Endothelial cell of umbilical vein (primary cell): Measurements from ENCODE around the gene FTSJ3. TPM values are rescaled to one million over a fixed set of nuclear protein-coding genes. Genes with fewer than 3 reads are reported as not detected.

ENCODE experiments used
- BruUV-seq: library from RNA; stranded (reverse); fragments of 400-500 nt; replicated peaks from 2 replicates; lab custom pipeline; 2021; lab: Mats Ljungman, UMichigan
- CTCF ChIA-PET: fragments of 300-600, 350-600 bp; sonication (Branson Sonifier 250); formaldehyde crosslinking; loops from one replicate; lab custom pipeline; 2021; ENCODE audit warnings: antibody characterized with exemption, inconsistent platforms; lab: Charles Lee
- POLR2A ChIA-PET: fragments of 300-600, 350-600 bp; sonication (Branson Sonifier 250); formaldehyde crosslinking; loops from one replicate; lab custom pipeline; 2021; ENCODE audit warnings: antibody characterized with exemption, inconsistent platforms; lab: Charles Lee
- DNase-seq: peaks from one replicate; pipeline ENCODE4 v3.0.0-alpha.2; 2011; ENCODE audit warnings: low read depth, low spot score
- FAIRE-seq: peaks from 2 replicates; lab custom pipeline; 2011; peaks lifted over from hg19 to GRCh38; lab: Jason Lieb, UNC
- H2AFZ ChIP-seq: 2 replicates; pipeline ENCODE4 v1.6.0; 2012; ENCODE audit warnings: low read depth, low read length, control low read depth, inconsistent platforms
- H3K27ac ChIP-seq: 2 replicates; pipeline ENCODE4 v1.5.1; 2011; ENCODE audit warnings: low read depth, mild to moderate bottlenecking, control low read depth, low read length, moderate library complexity; ENCODE audit not compliant: insufficient read depth
- H3K27me3 ChIP-seq, 2 experiments: 2 replicates each; pipeline versions ENCODE4 v1.6.0 to v1.6.1; 2011; ENCODE audit warnings: low read length in 2 of 2, mixed read lengths in 1 of 2; ENCODE audit not compliant: control insufficient read depth in 2 of 2, insufficient read depth in 2 of 2
- H3K36me3 ChIP-seq, 2 experiments: 2 replicates in 1 of 2; 3 replicates in 1 of 2; pipeline ENCODE4 v1.5.1; 2011; ENCODE audit warnings: low read length in 2 of 2, mild to moderate bottlenecking in 1 of 2, moderate library complexity in 1 of 2; ENCODE audit not compliant: control insufficient read depth in 2 of 2, insufficient read depth in 2 of 2; ENCODE audit errors: extremely low read depth in 1 of 2
- H3K4me1 ChIP-seq: 3 replicates; pipeline ENCODE4 v1.5.1; 2011; ENCODE audit warnings: mild to moderate bottlenecking, low read length; ENCODE audit not compliant: control insufficient read depth, insufficient read depth; ENCODE audit errors: extremely low read depth
- H3K4me2 ChIP-seq: 2 replicates; pipeline ENCODE4 v1.6.1; 2011; ENCODE audit warnings: low read length, control low read depth, mixed read lengths; ENCODE audit not compliant: insufficient read depth
- H3K4me3 ChIP-seq, 3 experiments: fragments of 200-600 bp in 1 of 3; sonication (generic), shearing (Covaris generic) in 1 of 3; replicated peaks in 1 of 3; 2 replicates each; pipeline ENCODE4 v1.5.1; 2011 to 2016; ENCODE audit warnings: control low read depth in 3 of 3, low read length in 3 of 3, mild to moderate bottlenecking in 2 of 3, inconsistent platforms in 1 of 3, low read depth in 1 of 3, moderate library complexity in 1 of 3; ENCODE audit not compliant: insufficient read depth in 1 of 3
- H3K79me2 ChIP-seq: 2 replicates; pipeline ENCODE4 v1.6.0; 2012; ENCODE audit warnings: low read length, inconsistent platforms; ENCODE audit not compliant: control insufficient read depth, insufficient read depth
- H3K9ac ChIP-seq: replicated peaks from 2 replicates; pipeline ENCODE3; 2011; ENCODE audit warnings: low read length, control low read depth; ENCODE audit not compliant: insufficient read depth; ENCODE audit errors: extremely low read depth
- H3K9me1 ChIP-seq: replicated peaks from 3 replicates; pipeline ENCODE4 v1.6.0; 2011; ENCODE audit warnings: mild to moderate bottlenecking, low read length; ENCODE audit not compliant: control insufficient read depth, insufficient read depth; ENCODE audit errors: extremely low read depth
- H3K9me3 ChIP-seq: replicated peaks from 2 replicates; pipeline ENCODE4 v1.5.1; 2012; ENCODE audit warnings: low read length, inconsistent platforms; ENCODE audit not compliant: control insufficient read depth, insufficient read depth
- H4K20me1 ChIP-seq: replicated peaks from 2 replicates; pipeline ENCODE3; 2011; ENCODE audit warnings: mild to moderate bottlenecking, low read length; ENCODE audit not compliant: control insufficient read depth, insufficient read depth; ENCODE audit errors: extremely low read depth
- GATA2 ChIP-seq: IDR thresholded peaks from 2 replicates; pipeline ENCODE4 v1.7.0; 2011; ENCODE audit warnings: low read depth, mild to moderate bottlenecking, moderate library complexity, mixed read lengths, low read length; ENCODE audit not compliant: insufficient read length, insufficient read depth
- JUN ChIP-seq: IDR thresholded peaks from 2 replicates; pipeline ENCODE4 v1.6.1; 2011; ENCODE audit warnings: borderline replicate concordance, low read depth; ENCODE audit not compliant: insufficient read length, insufficient read depth
- MAX ChIP-seq: IDR thresholded peaks from 2 replicates; pipeline ENCODE4 v1.6.1; 2011; ENCODE audit not compliant: insufficient read depth, insufficient read length
- MYC ChIP-seq: IDR thresholded peaks from one replicate; pipeline ENCODE4 v1.6.1; 2011; ENCODE audit warnings: mild to moderate bottlenecking, low read depth, low read length
- dilution Hi-C: fragments of 300-500 bp; cut with MboI; formaldehyde crosslinking; loops from one replicate; pipeline ENCODE4 v1.15.0; 2019; ENCODE audit warnings: low sequenced_read_pairs; ENCODE audit not compliant: extremely low pct_ligation_motif_present
- intact Hi-C: fragments of 100-400 bp; cut with micrococcal nuclease; formaldehyde crosslinking; loops from one replicate; pipeline ENCODE4 v1.10.0; 2022
- polyA plus RNA-seq, 4 experiments: library from polyadenylated mRNA; depleted of rRNA in 3 of 4; stranded (reverse) in 3 of 4; unstranded in 1 of 4; fragments of >200 nt; gene quantifications; 2 replicates each; pipeline versions ENCODE4 v1.2.1 to v1.2.3, GENCODE V29; 2011 to 2012; ENCODE audit warnings: missing spikeins in 1 of 4
- total RNA-seq: library from RNA; stranded (reverse); gene quantifications from 2 replicates; pipeline ENCODE4 v1.2.3, GENCODE V29; 2021

FTSJ3 gene
- total and polyA plus RNA-seq, 2 donors (not counting 3 experiments of a cell fraction or from before 2014, with no cell fraction given) = 42.1 to 60.2 TPM

GRCh38 chr17:63845509-63845908 lies 18.0 kb upstream of the FTSJ3 start:
- H3K4me2 ChIP-seq = no peak overlapping the region
- no peak overlapping the region for H3K9ac ChIP-seq
- FAIRE-seq (no peak), DNase-seq (no peak)
- H2AFZ ChIP-seq = no peak overlapping the region
- no peaks in the 10 kb centered on the region for H3K36me3 ChIP-seq
- POLR2A ChIA-PET = no interaction called here
- H3K4me1 ChIP-seq = peaks cover 21% of the 10 kb centered on the region
- no TSS peak for BruUV-seq
- TF ChIP-seq GATA2 = no peak
- no peak for TF ChIP-seq MYC
- H3K4me3 ChIP-seq = no peak overlapping the region
- CTCF ChIA-PET = no interaction called here
- dilution Hi-C loops = no loop called here
- H3K27me3 ChIP-seq = no peaks in the 10 kb centered on the region
- intact Hi-C loops = no loop called here
- no peak overlapping the region for H3K27ac ChIP-seq
- no peaks in the 10 kb centered on the region for H4K20me1 ChIP-seq
- peaks cover 17% of the 10 kb centered on the region for H3K79me2 ChIP-seq
- no peaks in the 10 kb centered on the region for H3K9me1 ChIP-seq
- no peaks in the 10 kb centered on the region for H3K9me3 ChIP-seq

DNA sequence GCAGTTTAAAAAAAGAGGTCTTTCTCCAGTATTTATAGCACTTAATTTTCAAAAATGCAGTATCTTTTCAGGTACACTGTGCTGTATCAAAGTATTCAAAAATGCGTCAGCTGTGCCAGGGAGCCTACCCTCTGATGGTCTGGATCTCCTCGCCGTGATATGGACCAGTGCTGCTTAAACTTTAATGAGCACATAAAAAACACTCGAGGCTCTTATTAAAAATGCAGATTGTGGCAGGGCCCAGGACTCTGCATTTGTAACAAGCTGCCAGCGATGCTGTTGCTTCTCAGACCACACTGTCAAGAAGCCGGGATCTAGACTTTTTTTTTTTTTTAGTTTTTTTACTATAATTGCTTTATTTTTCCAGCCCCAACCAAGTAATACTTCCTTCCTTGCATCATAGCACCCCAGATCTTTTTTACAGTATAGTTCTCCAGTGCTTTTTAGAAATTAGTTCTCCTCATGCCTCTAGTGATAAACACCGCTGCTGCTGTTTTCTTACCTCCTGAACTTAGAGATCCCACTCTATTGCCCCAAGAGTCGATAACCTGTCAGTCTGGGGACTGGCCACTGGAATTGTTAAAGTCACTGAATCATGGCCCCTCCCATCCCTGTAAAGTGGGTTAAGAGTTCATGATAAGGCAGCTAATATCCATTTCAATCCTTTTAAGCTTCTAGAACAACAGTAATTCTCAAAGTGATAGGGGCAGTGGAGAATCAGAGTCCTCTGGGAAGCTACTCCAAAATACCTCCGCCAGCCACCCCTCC lies 16.6 kb upstream of the FTSJ3 start:
- no peak for TF ChIP-seq MAX
- no peak for TF ChIP-seq GATA2
- no peak for TF ChIP-seq JUN
- dilution Hi-C loops (no loop called here), intact Hi-C loops (no loop called here)
- no peaks in the 10 kb centered on the region for H3K36me3 ChIP-seq
- H3K27me3 ChIP-seq = no peaks in the 10 kb centered on the region
- no peaks in the 10 kb centered on the region for H3K9me1 ChIP-seq
- no peaks in the 10 kb centered on the region for H3K9me3 ChIP-seq
- no peaks in the 10 kb centered on the region for H4K20me1 ChIP-seq
- peak overlapping the region in 1 of 3 experiments; percentile 58 for H3K4me3 ChIP-seq
- peak overlapping the region; percentile 2 for H3K27ac ChIP-seq
- peak overlapping the region; percentile 49 for H3K9ac ChIP-seq
- H3K4me1 ChIP-seq = peaks cover 24% of the 10 kb centered on the region
- no peak overlapping the region for H2AFZ ChIP-seq
- no peak for FAIRE-seq
- H3K79me2 ChIP-seq = peaks cover 29% of the 10 kb centered on the region
- BruUV-seq = no TSS peak
- H3K4me2 ChIP-seq = peak overlapping the region; percentile 82
- DNase-seq = peak; percentile 6
- ChIA-PET POLR2A (interaction anchor here (0.6 kb wide), 1 partner anchor 163 kb away, joined by 7 read pairs; no protein-coding TSS in a partner anchor), CTCF (interaction anchor here (0.6 to 2.1 kb wide), 6 partner anchors 8 to 418 kb away, joined by 3 to 7 read pairs (median 6); no protein-coding TSS in a partner anchor)
